ENCODE results near the gene AGPS. TPM values are rescaled to one million over a fixed set of nuclear protein-coding genes. Genes with fewer than 3 reads are reported as not detected.

AGPS gene
- total RNA-seq, 1 donor: 33.1 TPM

DNA sequence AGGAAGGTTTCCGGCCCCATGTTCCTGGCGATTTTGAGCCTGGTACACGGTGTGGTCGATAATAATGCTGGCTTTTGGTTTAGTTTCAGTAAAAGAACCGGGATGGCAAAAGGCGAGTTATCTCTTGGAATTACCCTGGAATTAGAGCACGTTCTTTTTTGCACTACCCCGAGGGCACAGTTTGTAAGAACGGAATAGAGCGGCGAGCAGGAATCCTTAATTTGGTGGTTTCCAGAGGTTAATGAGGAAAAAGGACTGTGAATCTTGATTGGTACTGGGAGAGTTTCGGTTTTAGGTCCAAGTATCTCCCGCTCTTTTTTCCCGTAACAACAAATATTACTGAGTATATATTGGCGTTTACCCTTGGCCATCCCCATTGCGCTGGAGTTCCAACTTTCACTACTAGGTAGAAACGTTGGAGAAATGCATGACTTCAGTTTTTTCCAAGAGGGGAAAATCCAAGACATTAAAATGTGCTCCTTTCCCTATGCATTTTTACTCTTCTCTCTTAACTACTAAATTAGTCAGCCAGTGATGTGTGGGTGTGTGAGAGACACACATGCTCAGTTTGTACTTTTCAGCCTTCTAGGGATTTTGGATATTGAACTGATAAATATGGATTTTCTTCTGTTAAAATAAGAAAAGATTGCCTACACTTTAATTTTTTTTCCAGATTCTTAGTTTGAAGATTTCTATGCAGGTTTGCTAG lies 160.8 kb downstream of the AGPS start:
- H3K4me3 ChIP-seq (ENCODE audit: low read depth, low read length): peak overlapping the region; percentile 91
- DNase-seq (ENCODE audit: low read depth): no peak
- TF ChIP-seq, protein P1, sequence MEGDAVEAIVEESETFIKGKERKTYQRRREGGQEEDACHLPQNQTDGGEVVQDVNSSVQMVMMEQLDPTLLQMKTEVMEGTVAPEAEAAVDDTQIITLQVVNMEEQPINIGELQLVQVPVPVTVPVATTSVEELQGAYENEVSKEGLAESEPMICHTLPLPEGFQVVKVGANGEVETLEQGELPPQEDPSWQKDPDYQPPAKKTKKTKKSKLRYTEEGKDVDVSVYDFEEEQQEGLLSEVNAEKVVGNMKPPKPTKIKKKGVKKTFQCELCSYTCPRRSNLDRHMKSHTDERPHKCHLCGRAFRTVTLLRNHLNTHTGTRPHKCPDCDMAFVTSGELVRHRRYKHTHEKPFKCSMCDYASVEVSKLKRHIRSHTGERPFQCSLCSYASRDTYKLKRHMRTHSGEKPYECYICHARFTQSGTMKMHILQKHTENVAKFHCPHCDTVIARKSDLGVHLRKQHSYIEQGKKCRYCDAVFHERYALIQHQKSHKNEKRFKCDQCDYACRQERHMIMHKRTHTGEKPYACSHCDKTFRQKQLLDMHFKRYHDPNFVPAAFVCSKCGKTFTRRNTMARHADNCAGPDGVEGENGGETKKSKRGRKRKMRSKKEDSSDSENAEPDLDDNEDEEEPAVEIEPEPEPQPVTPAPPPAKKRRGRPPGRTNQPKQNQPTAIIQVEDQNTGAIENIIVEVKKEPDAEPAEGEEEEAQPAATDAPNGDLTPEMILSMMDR (IDR thresholded peaks at IDR 0.05; ENCODE audit: insufficient read depth, low read length): no peak

DNA sequence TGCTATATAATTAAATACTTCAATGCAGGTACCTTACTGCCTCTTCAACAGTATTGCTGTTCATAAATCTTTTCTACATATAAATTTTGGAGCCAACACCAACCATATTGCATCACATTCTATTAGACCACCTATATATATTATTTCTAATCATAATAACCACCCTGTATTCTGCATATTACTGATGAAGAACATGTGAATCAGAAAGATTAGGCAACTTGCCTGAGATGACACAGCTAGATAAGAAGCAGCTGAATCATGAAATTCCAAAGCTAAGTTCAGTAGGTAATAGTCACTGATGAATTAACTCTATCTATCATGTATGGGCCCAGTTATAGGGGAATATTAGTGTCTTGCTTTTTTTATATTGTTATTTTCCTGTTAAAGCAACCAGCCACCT lies 161.8 kb downstream of the AGPS start:
- no peak overlapping the region for H3K4me3 ChIP-seq (ENCODE audit: low read depth, low read length)
- TF ChIP-seq, protein P1 (IDR thresholded peaks at IDR 0.05; ENCODE audit: insufficient read depth, low read length): no peak
- DNase-seq (ENCODE audit: low read depth): peak; percentile 24

DNA sequence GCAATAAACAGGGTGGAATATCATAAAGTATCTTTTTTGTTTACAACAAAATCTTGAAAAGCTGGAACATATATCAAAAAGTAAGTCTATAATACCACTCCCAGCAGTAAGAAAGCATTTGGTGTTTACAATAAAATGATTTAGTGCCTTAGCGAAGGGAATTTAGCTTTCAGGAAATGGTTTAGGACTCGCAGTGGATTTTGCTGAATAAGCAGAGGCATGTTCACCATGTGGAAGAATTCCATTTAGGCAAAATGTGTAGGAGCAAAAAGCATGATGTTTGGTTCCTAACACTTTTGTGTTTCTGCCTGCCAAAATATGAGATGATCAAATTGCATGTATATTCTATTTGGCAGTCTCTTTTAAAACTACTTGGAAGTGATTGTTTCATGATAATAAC lies 163.6 kb downstream of the AGPS start:
- no peak overlapping the region for H3K4me3 ChIP-seq (ENCODE audit: low read depth, low read length)
- TF ChIP-seq, protein P1 (IDR thresholded peaks at IDR 0.05; ENCODE audit: insufficient read depth, low read length): no peak
- no peak for DNase-seq (ENCODE audit: low read depth)

- no peak for DNase-seq (ENCODE audit: low read depth)
- TF ChIP-seq, protein P1 (IDR thresholded peaks at IDR 0.05; ENCODE audit: insufficient read depth, low read length): no peak
- H3K4me3 ChIP-seq (ENCODE audit: low read depth, low read length): no peak overlapping the region
Observed at GRCh38 chr2:177557794-177558193, 165.2 kb downstream of the AGPS start.

DNA sequence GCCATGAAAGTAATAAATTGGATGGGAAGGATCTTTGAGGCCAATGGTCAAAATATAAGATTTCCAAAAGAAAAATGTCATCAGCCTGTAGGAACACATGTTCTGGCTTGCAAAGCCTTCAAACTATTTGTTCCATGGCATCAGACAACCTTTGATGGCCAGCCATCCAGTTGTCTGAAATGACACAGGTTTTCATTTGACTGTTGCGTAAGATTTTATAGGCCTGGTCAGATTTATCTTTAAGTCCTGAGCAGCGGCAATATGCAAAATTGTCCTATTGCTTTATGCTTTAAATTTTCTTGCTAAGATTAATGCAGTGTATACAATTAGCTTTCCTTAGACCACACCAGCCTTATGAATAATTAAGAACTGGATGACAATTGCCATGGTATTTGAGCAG lies 167.1 kb downstream of the AGPS start:
- DNase-seq (ENCODE audit: low read depth): no peak
- no peak overlapping the region for H3K4me3 ChIP-seq (ENCODE audit: low read depth, low read length)
- TF ChIP-seq, protein P1 (IDR thresholded peaks at IDR 0.05; ENCODE audit: insufficient read depth, low read length): no peak

GRCh38 chr2:177568390-177568789 lies 175.8 kb downstream of the AGPS start:
- DNase-seq (ENCODE audit: low read depth): no peak
- TF ChIP-seq, protein P1 (IDR thresholded peaks at IDR 0.05; ENCODE audit: insufficient read depth, low read length): no peak
- H3K4me3 ChIP-seq (ENCODE audit: low read depth, low read length): no peak overlapping the region

GRCh38 chr2:177568893-177569292 lies 176.3 kb downstream of the AGPS start:
- TF ChIP-seq, protein P1 (IDR thresholded peaks at IDR 0.05; ENCODE audit: insufficient read depth, low read length): no peak
- no peak for DNase-seq (ENCODE audit: low read depth)

More at GRCh38 chr2:177568893-177569292, 176.3 kb downstream of the AGPS start:
- no peak overlapping the region for H3K4me3 ChIP-seq (ENCODE audit: low read depth, low read length)

Measured in fibroblast of the aortic adventitia (primary cell).